Epithelial cell of proximal tubule (primary cell): ENCODE results near the gene TTC4. TPM values are rescaled to one million over a fixed set of nuclear protein-coding genes. Genes with fewer than 3 reads are reported as not detected.

Source experiments
- DNase-seq: peaks from one replicate; pipeline ENCODE4 v3.0.0-alpha.2; 2011; ENCODE audit warnings: low read depth
- H3K4me3 ChIP-seq: 2 replicates; pipeline ENCODE4 v1.5.1; 2011; ENCODE audit warnings: low read depth, mild to moderate bottlenecking, low read length
- CTCF ChIP-seq: conservative IDR thresholded peaks from 2 replicates; pipeline ENCODE4 v1.5.1; 2012; ENCODE audit warnings: low read depth, mild to moderate bottlenecking, low read length
- total RNA-seq: library from RNA; depleted of rRNA; stranded (reverse); fragments of >200 nt; gene quantifications from 2 replicates; pipeline ENCODE4 v1.2.3, GENCODE V29; 2015

Gene TTC4
- total RNA-seq, 1 donor from 2014 or later: 23.1 TPM

GRCh38 chr1:54701066-54701465 lies 14.6 kb upstream of the TTC4 start:
- DNase-seq: no peak
- H3K4me3 ChIP-seq: no peak overlapping the region
- TF ChIP-seq CTCF: no peak

DNA sequence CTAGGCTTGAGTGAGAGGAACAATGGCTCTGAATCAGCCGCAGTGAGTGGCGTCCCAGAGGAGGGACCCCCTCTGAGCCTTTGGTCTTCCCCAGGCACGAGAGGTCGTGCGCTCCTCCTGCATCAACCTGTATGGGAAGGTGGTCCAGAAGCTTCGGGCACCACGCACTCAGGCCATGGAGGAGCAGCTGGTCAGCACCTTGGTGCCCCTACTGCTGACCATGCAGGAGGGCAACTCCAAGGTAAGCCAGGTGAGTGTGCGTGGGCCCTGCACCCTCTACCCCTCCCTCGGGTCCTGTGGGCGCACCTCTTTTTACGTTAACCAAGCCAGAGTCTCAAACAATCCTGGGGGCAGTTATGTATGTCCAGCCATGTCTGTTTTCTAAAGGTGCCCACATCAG lies 13.7 kb upstream of the TTC4 start:
- no peak for DNase-seq
- no peak overlapping the region for H3K4me3 ChIP-seq
- no peak for TF ChIP-seq CTCF

DNA sequence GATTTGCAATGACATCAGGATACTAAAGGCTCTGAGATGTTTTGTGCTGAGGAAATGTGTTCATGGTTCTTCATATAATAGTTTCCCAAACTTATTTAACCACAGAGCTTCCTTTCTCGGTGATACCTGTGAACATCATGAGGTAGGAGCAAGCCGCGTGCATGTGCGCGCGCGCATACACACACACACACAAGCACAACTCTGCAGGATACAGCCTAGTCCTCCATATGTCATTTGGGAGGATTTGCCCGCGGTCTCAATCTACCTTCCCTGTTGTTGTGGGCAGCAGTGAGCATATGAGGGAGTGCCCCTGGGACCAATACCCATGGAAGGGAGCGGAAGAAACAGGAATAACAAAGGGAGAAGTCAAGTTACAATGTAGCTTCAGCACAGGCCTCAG lies 12.2 kb upstream of the TTC4 start:
- H3K4me3 ChIP-seq: no peak overlapping the region
- no peak for TF ChIP-seq CTCF
- no peak for DNase-seq

DNA sequence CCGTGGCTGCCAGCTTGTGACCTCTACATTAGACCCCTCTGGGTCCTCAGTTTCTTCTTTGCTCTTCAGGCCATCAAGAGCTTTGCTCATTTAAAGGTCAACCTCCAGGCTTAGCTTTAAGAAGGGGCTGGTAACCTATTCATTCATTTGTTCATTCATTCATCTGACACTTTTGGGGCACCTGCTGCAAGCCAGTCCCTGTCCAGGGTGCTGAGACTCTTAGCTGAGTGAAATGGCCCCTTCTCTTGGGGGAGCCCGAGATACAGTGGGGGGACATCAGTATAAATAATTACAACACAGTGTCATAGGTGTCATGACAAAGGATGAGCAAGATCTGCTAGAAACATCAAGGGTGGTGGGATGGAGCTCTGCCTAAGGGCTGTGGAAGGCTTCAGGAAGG lies 10.5 kb upstream of the TTC4 start:
- no peak overlapping the region for H3K4me3 ChIP-seq
- DNase-seq: no peak
- TF ChIP-seq CTCF: no peak

DNA sequence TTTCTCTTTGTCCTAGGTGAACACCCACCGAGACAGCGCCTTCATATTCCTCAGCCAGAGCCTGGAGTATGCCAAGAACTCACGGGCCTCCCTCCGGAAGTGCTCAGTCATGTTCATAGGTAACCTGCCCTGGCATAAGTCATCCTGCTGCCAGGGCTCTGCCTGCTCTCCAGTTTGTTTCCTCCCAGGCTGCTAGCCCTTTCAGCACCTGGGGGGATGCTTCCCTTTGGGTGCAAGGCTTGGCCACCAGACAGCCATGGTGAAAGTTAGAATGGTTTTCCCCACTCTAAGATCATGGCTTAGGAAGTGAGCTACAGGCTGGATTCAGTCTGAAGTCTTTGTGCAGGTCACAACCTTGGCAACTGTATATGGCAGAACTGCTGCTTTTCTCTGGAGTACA lies 9.2 kb upstream of the TTC4 start:
- TF ChIP-seq CTCF: no peak
- H3K4me3 ChIP-seq: no peak overlapping the region
- no peak for DNase-seq

GRCh38 chr1:54708385-54708784 lies 7.3 kb upstream of the TTC4 start:
- no peak for DNase-seq
- H3K4me3 ChIP-seq: no peak overlapping the region
- no peak for TF ChIP-seq CTCF

- H3K4me3 ChIP-seq: no peak overlapping the region
- TF ChIP-seq CTCF: no peak
- DNase-seq: no peak
These were observed 5.9 kb upstream of the TTC4 start for GRCh38 chr1:54709547-54710292.
